ENCODE measurements around the gene MDP1.

The MDP1 gene

DNA sequence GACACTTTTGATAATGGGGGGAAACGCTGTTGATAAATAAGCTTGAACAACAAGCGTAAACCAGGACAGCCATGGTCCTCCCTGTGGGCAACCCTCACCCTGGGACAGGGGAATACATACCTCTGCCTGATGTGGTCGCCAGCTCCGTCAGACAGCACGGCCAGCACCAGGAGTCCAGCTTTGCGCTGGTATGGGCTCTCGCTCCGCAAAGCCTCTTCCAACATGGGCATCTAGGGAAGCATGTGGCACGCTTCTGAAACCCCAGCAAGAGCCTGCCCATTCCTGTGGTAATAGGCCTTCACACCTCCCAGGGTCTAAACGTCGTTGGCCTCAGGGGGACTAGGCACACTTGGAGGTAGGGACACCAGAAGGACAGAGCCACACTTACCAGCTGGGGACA, 30.1 kb downstream of the MDP1 start:
- no peak for TF ChIP-seq CTCF (conservative IDR thresholded peaks at IDR 0.05)
- H3K27ac ChIP-seq: no peak overlapping the region

GRCh38 chr14:24185026-24185425, 30.8 kb downstream of the MDP1 start:
- no peak for TF ChIP-seq CTCF (conservative IDR thresholded peaks at IDR 0.05)
- H3K27ac ChIP-seq: no peak overlapping the region

- no peak for TF ChIP-seq CTCF (conservative IDR thresholded peaks at IDR 0.05)
- H3K27ac ChIP-seq: no peak overlapping the region
These were observed 31.5 kb downstream of the MDP1 start for GRCh38 chr14:24184104-24184970.

- no peak overlapping the region for H3K27ac ChIP-seq
- TF ChIP-seq CTCF (conservative IDR thresholded peaks at IDR 0.05): no peak
These were observed 32.8 kb downstream of the MDP1 start for GRCh38 chr14:24183014-24183481.

DNA sequence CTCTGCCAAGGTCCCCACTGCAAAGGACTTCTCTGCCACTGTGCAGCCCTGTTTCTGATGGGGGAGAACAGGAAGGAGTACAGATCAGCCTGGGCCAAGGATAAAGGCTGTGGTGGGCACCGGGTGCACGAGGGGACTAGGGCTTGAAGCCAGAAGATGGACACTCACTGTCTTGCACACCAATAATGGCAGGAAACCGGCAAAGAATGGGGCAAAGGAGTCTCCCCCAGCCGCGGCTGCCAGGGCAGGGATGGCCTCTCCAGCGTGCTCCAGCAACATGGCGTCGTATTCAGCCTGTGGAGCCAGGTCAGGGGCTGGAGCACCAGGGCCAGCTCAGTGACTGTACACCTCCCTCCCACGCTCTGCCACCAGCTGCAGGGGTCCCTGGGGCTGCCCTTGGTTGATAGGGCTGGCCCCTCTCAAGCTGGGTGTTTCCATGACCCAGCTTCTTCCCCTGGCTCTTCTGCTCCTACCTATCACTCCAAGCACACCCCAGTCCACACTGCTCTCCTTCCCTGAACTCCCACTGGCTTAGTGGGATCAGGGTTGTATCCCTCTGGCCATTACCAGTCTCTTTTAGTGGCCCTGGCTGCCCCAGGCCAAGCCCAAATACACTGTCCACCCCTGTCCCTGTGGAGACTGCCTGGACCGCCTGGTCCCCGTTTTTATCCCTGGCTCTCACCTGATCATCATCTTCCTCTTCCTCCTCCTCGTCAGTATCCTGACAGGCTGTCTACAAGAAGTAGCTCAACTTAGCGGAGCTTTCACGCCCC, 33.6 kb downstream of the MDP1 start:
- TF ChIP-seq CTCF (conservative IDR thresholded peaks at IDR 0.05): no peak
- H3K27ac ChIP-seq: no peak overlapping the region

DNA sequence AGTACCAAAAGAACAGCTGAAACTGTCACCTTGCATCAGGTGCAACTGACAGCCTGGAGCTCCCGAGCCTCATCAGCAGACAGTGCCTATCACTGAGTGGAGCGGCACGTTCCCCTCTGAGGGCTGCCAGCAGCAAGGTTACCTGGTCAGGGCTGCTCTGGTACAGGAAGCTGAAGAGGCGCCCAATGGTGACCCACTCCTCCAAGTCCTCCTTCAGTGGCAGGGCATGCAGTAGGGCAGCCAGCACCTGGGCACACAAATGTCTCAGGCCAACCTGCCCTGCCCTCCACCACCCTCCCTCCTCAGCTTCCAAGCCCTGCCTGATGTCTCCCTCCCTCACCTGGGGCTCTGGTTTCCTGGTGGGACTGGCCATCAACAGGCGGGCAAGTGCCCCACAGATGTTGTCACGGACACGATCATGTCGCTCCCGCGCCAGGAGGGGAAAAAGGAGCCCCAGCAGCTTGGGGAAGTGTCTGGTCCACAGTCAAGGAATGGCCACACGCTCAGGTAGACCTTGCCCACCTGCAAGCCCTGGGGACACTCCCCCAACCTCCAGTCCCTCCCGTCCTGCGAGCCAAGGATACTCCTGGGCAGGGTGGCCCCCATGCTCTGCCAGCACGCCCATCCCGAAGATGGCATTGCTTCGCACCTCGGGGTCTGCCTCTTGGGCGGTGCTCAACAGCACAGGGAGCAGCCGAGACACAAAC, 34.3 kb downstream of the MDP1 start:
- no peak overlapping the region for H3K27ac ChIP-seq
- TF ChIP-seq CTCF (conservative IDR thresholded peaks at IDR 0.05): no peak
